MCF 10A (cell line): ENCODE results near the gene PTTG1. TPM values are rescaled to one million over a fixed set of nuclear protein-coding genes. Genes with fewer than 3 reads are reported as not detected.

ENCODE experiments used
- BruUV-seq: library from RNA; stranded (reverse); fragments of 400-500 nt; replicated peaks from 2 replicates; lab custom pipeline; 2021; lab: Mats Ljungman, UMichigan
- CTCF ChIA-PET: fragments of 300-600 bp; sonication (Branson Sonifier 250); formaldehyde crosslinking; extraction: SDS; loops from one replicate; lab custom pipeline; 2021; ENCODE audit warnings: antibody characterized with exemption, inconsistent platforms; lab: Yijun Ruan, JAX
- POLR2A ChIA-PET: fragments of 300-600, 350-650 bp; sonication (Branson Sonifier 250); formaldehyde crosslinking; extraction: SDS; loops from one replicate; lab custom pipeline; 2020; ENCODE audit warnings: antibody characterized with exemption, inconsistent platforms; lab: Yijun Ruan, JAX
- DNase-seq: peaks from one replicate; pipeline ENCODE4 v3.0.0-alpha.2; 2018; ENCODE audit not compliant: unreplicated experiment
- H3K27ac Mint-ChIP-seq: one replicate; pipeline ENCODE4 v1.8.0; 2022; ENCODE audit warnings: mild to moderate bottlenecking, low read depth, mixed read lengths; ENCODE audit not compliant: unreplicated experiment
- H3K27me3 Mint-ChIP-seq: one replicate; pipeline ENCODE4 v1.8.0; 2022; ENCODE audit warnings: mixed read lengths; ENCODE audit not compliant: insufficient read depth, unreplicated experiment
- H3K36me3 Mint-ChIP-seq: one replicate; pipeline ENCODE4 v1.8.0; 2022; ENCODE audit warnings: mild to moderate bottlenecking, moderate library complexity, mixed read lengths; ENCODE audit not compliant: insufficient read depth, unreplicated experiment
- H3K4me1 Mint-ChIP-seq: one replicate; pipeline ENCODE4 v1.8.0; 2022; ENCODE audit warnings: mixed read lengths; ENCODE audit not compliant: insufficient read depth, unreplicated experiment
- H3K4me3 Mint-ChIP-seq: one replicate; pipeline ENCODE4 v1.8.0; 2022; ENCODE audit warnings: mild to moderate bottlenecking, moderate library complexity, mixed read lengths; ENCODE audit not compliant: unreplicated experiment
- H3K9me3 Mint-ChIP-seq: one replicate; pipeline ENCODE4 v1.8.0; 2022; ENCODE audit warnings: mixed read lengths; ENCODE audit not compliant: unreplicated experiment
- intact Hi-C: fragments of 100-400 bp; cut with micrococcal nuclease; formaldehyde crosslinking; loops from 2 replicates; pipeline ENCODE4 v1.14.1; 2022
- total RNA-seq: library from RNA; stranded (reverse); gene quantifications from 2 replicates; pipeline ENCODE4 v1.2.3, GENCODE V29; 2022
- TF ChIP-seq, protein P1 (sequence below): fragments of 200-600 bp; IDR thresholded peaks from one replicate; pipeline ENCODE4 v1.8.0; 2022; ENCODE audit warnings: antibody characterized with exemption, mild to moderate bottlenecking; ENCODE audit not compliant: unreplicated experiment

The PTTG1 gene
- total RNA-seq, 1 experiment from 2014 or later: 119 TPM

DNA sequence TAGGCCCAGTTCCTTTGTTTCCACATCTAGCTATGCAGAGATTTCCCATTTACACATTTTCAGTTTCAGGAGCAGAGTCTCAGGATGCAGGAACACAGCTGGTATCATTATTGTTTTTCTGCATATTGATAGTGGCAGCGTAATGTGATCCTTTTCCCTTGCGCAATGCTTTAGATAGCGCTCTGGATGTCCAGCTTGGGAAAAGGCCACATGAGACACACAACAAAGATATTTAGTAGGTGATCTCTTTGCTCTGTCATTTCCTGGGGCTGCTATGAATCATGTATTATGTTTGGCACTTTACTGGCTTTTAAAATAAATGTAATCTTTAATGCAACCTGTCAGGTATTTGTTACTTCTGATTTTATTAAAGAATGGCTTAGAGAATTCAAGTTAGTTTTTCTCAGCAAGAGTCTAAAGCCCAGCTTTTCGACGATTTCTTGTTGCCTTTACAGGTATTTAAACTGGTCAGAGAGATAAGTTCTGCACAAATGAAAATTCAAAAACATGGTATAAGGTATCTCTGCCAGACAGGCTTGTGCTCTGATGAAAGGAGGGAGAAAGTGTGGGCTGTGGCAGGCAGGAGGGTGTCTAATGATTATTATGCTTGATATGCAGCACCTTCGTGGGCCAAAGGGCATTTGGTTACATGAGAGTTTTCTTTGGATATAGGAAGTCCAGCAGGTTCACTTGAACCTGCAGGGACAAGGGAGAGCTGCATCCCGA is 42.2 kb downstream of the PTTG1 start:
- intact Hi-C loops: no loop called here
- CTCF ChIA-PET: interaction anchor here (0.6 to 6.2 kb wide), 7 partner anchors 15 to 656 kb away, joined by 3 to 52 read pairs (median 3); no protein-coding TSS in a partner anchor
- Mint-ChIP-seq H3K4me1 (peaks cover 12% of the 10 kb centered on the region), H3K27ac (peak overlapping the region; percentile 52), H3K4me3 (no peak overlapping the region), H3K9me3 (no peaks in the 10 kb centered on the region), H3K36me3 (no peaks in the 10 kb centered on the region), H3K27me3 (no peaks in the 10 kb centered on the region)
- TF ChIP-seq, protein P1, sequence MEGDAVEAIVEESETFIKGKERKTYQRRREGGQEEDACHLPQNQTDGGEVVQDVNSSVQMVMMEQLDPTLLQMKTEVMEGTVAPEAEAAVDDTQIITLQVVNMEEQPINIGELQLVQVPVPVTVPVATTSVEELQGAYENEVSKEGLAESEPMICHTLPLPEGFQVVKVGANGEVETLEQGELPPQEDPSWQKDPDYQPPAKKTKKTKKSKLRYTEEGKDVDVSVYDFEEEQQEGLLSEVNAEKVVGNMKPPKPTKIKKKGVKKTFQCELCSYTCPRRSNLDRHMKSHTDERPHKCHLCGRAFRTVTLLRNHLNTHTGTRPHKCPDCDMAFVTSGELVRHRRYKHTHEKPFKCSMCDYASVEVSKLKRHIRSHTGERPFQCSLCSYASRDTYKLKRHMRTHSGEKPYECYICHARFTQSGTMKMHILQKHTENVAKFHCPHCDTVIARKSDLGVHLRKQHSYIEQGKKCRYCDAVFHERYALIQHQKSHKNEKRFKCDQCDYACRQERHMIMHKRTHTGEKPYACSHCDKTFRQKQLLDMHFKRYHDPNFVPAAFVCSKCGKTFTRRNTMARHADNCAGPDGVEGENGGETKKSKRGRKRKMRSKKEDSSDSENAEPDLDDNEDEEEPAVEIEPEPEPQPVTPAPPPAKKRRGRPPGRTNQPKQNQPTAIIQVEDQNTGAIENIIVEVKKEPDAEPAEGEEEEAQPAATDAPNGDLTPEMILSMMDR: no peak
- no TSS peak for BruUV-seq
- POLR2A ChIA-PET: interaction anchor here (0.8 to 1.4 kb wide), 8 partner anchors 9 to 45 kb away, joined by 3 to 4 read pairs (median 3); partner anchors contain the start of genes PTTG1 and SLU7
- DNase-seq: peak; percentile 89

DNA sequence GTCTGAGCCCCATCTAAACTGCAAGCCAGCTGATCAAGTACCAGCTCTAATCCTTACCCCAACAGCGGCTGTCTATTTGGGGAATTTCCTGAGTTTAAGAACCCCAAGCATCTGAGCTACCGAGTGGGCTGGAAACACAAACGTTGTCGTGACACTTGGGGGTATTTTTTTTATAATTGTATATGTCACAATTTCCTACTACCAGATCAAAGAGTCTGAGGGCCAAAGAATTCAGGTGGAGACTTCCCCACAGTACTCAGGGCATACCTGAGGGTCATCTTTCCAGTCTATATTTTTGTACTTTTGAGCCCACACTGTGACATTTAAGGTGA is 42.8 kb downstream of the PTTG1 start:
- ChIA-PET CTCF (interaction anchor here (0.5 to 6.2 kb wide), 5 partner anchors 25 to 1648 kb away, joined by 3 to 52 read pairs (median 3); no protein-coding TSS in a partner anchor), POLR2A (interaction anchor here (1.0 to 1.4 kb wide), 6 partner anchors 9 to 45 kb away, joined by 3 to 4 read pairs (median 3); partner anchors contain the start of genes PTTG1 and SLU7)
- intact Hi-C loops: no loop called here
- H3K4me3 Mint-ChIP-seq: no peak overlapping the region
- no peak for DNase-seq
- no peaks in the 10 kb centered on the region for H3K36me3 Mint-ChIP-seq
- no TSS peak for BruUV-seq
- H3K9me3 Mint-ChIP-seq: no peaks in the 10 kb centered on the region
- H3K4me1 Mint-ChIP-seq: peaks cover 12% of the 10 kb centered on the region
- TF ChIP-seq, protein P1: no peak
- no peaks in the 10 kb centered on the region for H3K27me3 Mint-ChIP-seq
- peak overlapping the region; percentile 52 for H3K27ac Mint-ChIP-seq

DNA sequence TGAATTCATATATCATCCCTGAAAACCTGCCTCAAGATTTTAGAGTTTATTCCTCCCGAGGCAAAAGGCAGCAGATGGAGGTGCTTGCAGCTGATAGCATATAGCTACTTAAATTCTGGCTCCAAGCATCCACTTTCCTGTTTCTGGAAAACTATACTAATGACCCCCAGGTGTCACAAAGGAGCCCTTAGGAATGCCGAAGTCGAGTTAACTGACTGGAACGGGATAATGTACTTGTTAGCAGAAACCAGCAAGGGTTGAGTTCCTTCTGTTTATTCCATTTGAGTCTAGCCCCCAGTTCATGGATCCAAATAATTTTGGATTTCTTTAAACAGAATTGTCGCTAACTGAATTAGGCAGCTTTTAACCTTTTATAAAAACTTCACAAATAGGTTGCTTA is 44.5 kb downstream of the PTTG1 start:
- POLR2A ChIA-PET: no interaction called here
- BruUV-seq: no TSS peak
- TF ChIP-seq, protein P1: no peak
- intact Hi-C loops: no loop called here
- Mint-ChIP-seq H3K4me1 (peaks cover 12% of the 10 kb centered on the region), H3K36me3 (no peaks in the 10 kb centered on the region), H3K9me3 (no peaks in the 10 kb centered on the region), H3K4me3 (no peak overlapping the region), H3K27me3 (no peaks in the 10 kb centered on the region), H3K27ac (no peak overlapping the region)
- DNase-seq: no peak
- CTCF ChIA-PET: interaction anchor here (0.6 to 6.2 kb wide), 3 partner anchors 27 to 119 kb away, joined by 3 to 52 read pairs (median 3); no protein-coding TSS in a partner anchor

DNA sequence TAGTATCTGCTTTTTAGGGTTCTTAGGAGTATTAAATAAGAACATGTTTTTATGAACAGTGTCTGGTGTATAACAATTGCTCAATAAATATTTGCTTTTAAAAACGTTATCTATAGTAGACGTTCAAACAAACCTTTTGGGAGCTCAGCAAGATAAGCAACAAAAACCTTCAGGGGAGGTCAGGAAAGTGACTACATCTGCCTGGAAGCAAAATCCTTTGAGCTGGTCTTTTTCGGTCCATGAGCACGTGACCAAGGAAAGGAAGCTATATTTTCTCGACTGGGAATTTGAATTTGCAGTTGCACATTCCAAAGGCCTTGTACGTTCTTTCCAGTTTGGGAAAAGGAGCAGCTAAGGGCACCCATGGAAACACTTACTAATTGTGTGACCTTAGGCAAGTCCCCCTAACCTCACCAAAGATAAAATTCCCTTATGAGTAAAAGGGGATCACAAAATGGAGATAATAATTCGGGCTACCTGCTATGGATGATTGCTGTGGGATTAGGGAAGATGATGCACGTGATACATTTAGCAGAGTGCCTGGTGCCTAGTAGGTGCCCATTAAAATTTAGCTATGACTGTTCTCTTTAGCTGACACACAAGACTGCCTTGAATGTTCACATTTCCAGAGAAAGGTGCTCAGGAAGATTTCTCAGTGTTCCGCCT is 45.4 kb downstream of the PTTG1 start:
- POLR2A ChIA-PET: no interaction called here
- Mint-ChIP-seq H3K36me3 (no peaks in the 10 kb centered on the region), H3K9me3 (no peaks in the 10 kb centered on the region), H3K27ac (no peak overlapping the region), H3K27me3 (no peaks in the 10 kb centered on the region), H3K4me3 (no peak overlapping the region), H3K4me1 (peaks cover 12% of the 10 kb centered on the region)
- intact Hi-C loops: no loop called here
- no TSS peak for BruUV-seq
- CTCF ChIA-PET: interaction anchor here (0.6 to 6.2 kb wide), 2 partner anchors 28 to 990 kb away, joined by 4 to 52 read pairs; no protein-coding TSS in a partner anchor
- DNase-seq: no peak
- TF ChIP-seq, protein P1: no peak
